Measurements from ENCODE around the gene NPM1. TPM values are rescaled to one million over a fixed set of nuclear protein-coding genes. Genes with fewer than 3 reads are reported as not detected.

The NPM1 gene
- total RNA-seq, 1 experiment from 2014 or later: 3,122 TPM

DNA sequence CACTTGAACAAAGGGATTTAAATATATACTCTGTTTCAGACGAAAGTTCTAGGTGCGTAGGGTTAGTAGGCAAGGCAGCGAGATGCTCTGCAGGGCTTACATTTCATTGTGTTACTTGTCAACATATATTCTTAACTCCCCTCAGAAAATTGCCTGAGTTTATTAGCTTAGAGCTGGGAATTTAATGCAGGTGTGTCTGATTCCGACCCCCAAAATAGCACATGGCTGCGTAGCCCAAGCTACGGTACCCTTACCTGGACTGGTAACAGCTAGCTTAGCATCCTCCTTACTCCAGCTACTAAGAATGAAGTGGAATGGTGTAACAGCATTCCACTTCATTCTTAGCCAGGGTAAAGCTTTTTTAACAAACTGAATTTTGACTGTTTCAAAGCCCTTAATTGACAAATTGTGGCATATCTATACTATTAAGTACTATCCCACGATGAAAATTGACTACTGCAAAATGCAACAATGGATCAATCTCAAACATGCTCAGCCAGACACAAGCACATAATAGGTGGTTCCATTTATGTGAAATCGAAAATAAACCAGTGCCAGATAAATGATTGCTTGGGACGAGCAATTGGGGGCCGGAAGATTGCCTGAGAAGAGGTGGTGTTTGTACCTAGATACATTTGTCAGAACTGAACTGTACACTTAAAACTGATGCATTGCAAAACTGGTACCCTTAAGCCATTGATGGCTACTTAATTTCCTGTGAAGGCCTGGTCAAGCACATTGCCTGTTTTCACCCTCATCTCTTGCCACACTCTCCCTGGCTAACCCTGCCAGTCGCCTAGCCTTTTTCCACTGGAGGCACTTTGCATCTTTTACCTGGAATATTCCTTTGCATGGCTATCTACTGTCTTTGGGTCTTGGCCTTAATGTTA lies 28.8 kb downstream of the NPM1 start:
- Histone ChIP-seq H3T11ph (ENCODE audit: low read length) (no peak overlapping the region), H3K4me1 (ENCODE audit: insufficient read depth, low read length) (no peaks in the 10 kb centered on the region; the same call in 1 of the 2 replicates), H4K8ac (replicated peaks; ENCODE audit: insufficient read length, low read depth, low read length) (no peak overlapping the region), H3K27ac (ENCODE audit: insufficient read length, low read depth, low read length) (no peak overlapping the region), H2AFZ (ENCODE audit: low read length) (no peak overlapping the region), H2BK20ac (ENCODE audit: low read depth, low read length, poor library complexity, severe bottlenecking) (no peak overlapping the region), H3K14ac (ENCODE audit: insufficient read depth, low read length) (no peak overlapping the region), H3K79me1 (ENCODE audit: insufficient read depth, low read depth, low read length, poor library complexity, severe bottlenecking) (no peaks in the 10 kb centered on the region), H2AK5ac (ENCODE audit: insufficient read length, low read length) (no peak overlapping the region), H4K5ac (ENCODE audit: insufficient read length, low read depth, low read length) (no peak overlapping the region), H3K18ac (ENCODE audit: insufficient read length, low read depth, low read length) (no peak overlapping the region), H3K4ac (ENCODE audit: low read depth, low read length) (no peak overlapping the region), H3K9me3 (ENCODE audit: control insufficient read depth, low read depth, low read length) (no peaks in the 10 kb centered on the region), H3K4me2 (ENCODE audit: insufficient read depth, insufficient read length, low read length) (no peak overlapping the region), H3K79me2 (ENCODE audit: insufficient read depth, low read length) (no peaks in the 10 kb centered on the region), H4K91ac (ENCODE audit: insufficient read length, low read depth, low read length) (no peak overlapping the region), H3K23ac (ENCODE audit: insufficient read length, low read depth, low read length) (no peak overlapping the region), H2BK15ac (ENCODE audit: low read depth, low read length) (no peak overlapping the region), H2BK5ac (ENCODE audit: insufficient read length, low read length) (no peak overlapping the region), H3K27me3 (ENCODE audit: insufficient read depth, low read length) (peaks cover 11% of the 10 kb centered on the region; the same call in 1 of the 2 replicates), H3K56ac (ENCODE audit: insufficient read length, low read depth, low read length) (no peak overlapping the region), H4K20me1 (ENCODE audit: control insufficient read depth, insufficient read depth, insufficient read length) (no peaks in the 10 kb centered on the region), H3K23me2 (ENCODE audit: insufficient read length, low read depth, low read length, poor library complexity, severe bottlenecking) (peaks cover 16% of the 10 kb centered on the region), H2BK12ac (ENCODE audit: insufficient read length, low read depth, low read length) (no peak overlapping the region), H3K9ac (ENCODE audit: extremely low read depth, insufficient read length, low read length) (no peak overlapping the region), H2BK120ac (ENCODE audit: low read depth, low read length, poor library complexity, severe bottlenecking) (no peak overlapping the region)
- no peak for DNase-seq
- no CpG with 5 or more reads among the region's 11 CpGs for WGBS (ENCODE audit: extremely low coverage, insufficient read length, low lambda C conversion rate)
- Mint-ChIP-seq H3K27ac (no peak overlapping the region), H3K27me3 (ENCODE audit: low read depth) (peaks cover 27% of the 10 kb centered on the region), H3K9me3 (no peaks in the 10 kb centered on the region), H3K4me3 (no peak overlapping the region), H3K4me1 (peaks cover 16 to 21% of the 10 kb centered on the region in 2 experiments), H3K36me3 (ENCODE audit: insufficient read depth in 1 of 3, low read depth in 3 of 3) (peaks cover 14 to 26% (median 17%) of the 10 kb centered on the region in 3 experiments)
- TF ChIP-seq, protein P1, sequence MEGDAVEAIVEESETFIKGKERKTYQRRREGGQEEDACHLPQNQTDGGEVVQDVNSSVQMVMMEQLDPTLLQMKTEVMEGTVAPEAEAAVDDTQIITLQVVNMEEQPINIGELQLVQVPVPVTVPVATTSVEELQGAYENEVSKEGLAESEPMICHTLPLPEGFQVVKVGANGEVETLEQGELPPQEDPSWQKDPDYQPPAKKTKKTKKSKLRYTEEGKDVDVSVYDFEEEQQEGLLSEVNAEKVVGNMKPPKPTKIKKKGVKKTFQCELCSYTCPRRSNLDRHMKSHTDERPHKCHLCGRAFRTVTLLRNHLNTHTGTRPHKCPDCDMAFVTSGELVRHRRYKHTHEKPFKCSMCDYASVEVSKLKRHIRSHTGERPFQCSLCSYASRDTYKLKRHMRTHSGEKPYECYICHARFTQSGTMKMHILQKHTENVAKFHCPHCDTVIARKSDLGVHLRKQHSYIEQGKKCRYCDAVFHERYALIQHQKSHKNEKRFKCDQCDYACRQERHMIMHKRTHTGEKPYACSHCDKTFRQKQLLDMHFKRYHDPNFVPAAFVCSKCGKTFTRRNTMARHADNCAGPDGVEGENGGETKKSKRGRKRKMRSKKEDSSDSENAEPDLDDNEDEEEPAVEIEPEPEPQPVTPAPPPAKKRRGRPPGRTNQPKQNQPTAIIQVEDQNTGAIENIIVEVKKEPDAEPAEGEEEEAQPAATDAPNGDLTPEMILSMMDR (conservative IDR thresholded peaks at IDR 0.05): no peak
